Natural killer cell (primary cell): Measurements from ENCODE around the gene PREP. TPM values are rescaled to one million over a fixed set of nuclear protein-coding genes. Genes with fewer than 3 reads are reported as not detected.

Experiments
- ATAC-seq, 3 donors: fragments of 150-1000 bp in 2 of 3; fragments of 200-7000 bp in 1 of 3; cut with Tn5 transposase; 1 replicate in 1 of 3; 2 replicates in 2 of 3; pipeline ENCODE4 v1.10.0; 2021; ENCODE audit warnings: mild to moderate bottlenecking in 2 of 3, moderate library complexity in 2 of 3
- DNase-seq, 2 donors: peaks; one replicate each; pipeline versions ENCODE4 v3.0.0 to v3.0.0-alpha.2; 2013 to 2021; ENCODE audit warnings: mixed read lengths in 1 of 2
- H3K27ac ChIP-seq: one replicate; pipeline ENCODE4 v1.5.1; 2013; ENCODE audit warnings: mild to moderate bottlenecking, low read length
- H3K27me3 ChIP-seq: one replicate; pipeline ENCODE4 v1.6.1; 2013; ENCODE audit warnings: low read length; ENCODE audit not compliant: control insufficient read depth, insufficient read depth
- H3K36me3 ChIP-seq: one replicate; pipeline ENCODE4 v1.6.1; 2013; ENCODE audit warnings: low read length; ENCODE audit not compliant: control insufficient read depth, insufficient read depth
- H3K4me1 ChIP-seq: one replicate; pipeline ENCODE4 v1.6.1; 2013; ENCODE audit warnings: low read length; ENCODE audit not compliant: control insufficient read depth, insufficient read depth
- H3K4me3 ChIP-seq: one replicate; pipeline ENCODE4 v1.5.1; 2013; ENCODE audit warnings: low read length
- H3K9me3 ChIP-seq: one replicate; pipeline ENCODE4 v1.6.1; 2013; ENCODE audit warnings: low read length; ENCODE audit not compliant: control insufficient read depth, insufficient read depth
- H3K27ac Mint-ChIP-seq, 2 donors: one replicate each; pipeline ENCODE4 v1.8.0; 2022; ENCODE audit warnings: mild to moderate bottlenecking in 2 of 2, mixed read lengths in 2 of 2, moderate library complexity in 1 of 2
- H3K27me3 Mint-ChIP-seq, 2 donors: one replicate each; pipeline ENCODE4 v1.8.0; 2022; ENCODE audit warnings: low read depth in 2 of 2, mixed read lengths in 2 of 2
- H3K36me3 Mint-ChIP-seq: one replicate; pipeline ENCODE4 v1.8.0; 2022; ENCODE audit warnings: mixed read lengths
- H3K4me1 Mint-ChIP-seq, 2 donors: one replicate each; pipeline ENCODE4 v1.8.0; 2022; ENCODE audit warnings: mixed read lengths in 2 of 2
- H3K4me3 Mint-ChIP-seq: one replicate; pipeline ENCODE4 v1.8.0; 2022; ENCODE audit warnings: mild to moderate bottlenecking, moderate library complexity, mixed read lengths
- H3K9me3 Mint-ChIP-seq, 2 donors: one replicate each; pipeline ENCODE4 v1.8.0; 2022; ENCODE audit warnings: mixed read lengths in 2 of 2
- CTCF ChIP-seq: fragments of 200-600 bp; IDR thresholded peaks from one replicate; pipeline ENCODE4 v1.8.0; 2022; ENCODE audit warnings: antibody characterized with exemption
- WGBS: methylation state at CpG from one replicate; pipeline ENCODE4 v1.1.7; 2013; ENCODE audit warnings: missing lambda C conversion rate; ENCODE audit not compliant: insufficient coverage; 5-methylcytosine and 5-hydroxymethylcytosine counted together
- intact Hi-C: fragments of 100-400 bp; cut with micrococcal nuclease; formaldehyde crosslinking; loops from one replicate; pipeline ENCODE4 v1.14.2; 2022
- total RNA-seq, 4 donors: library from RNA; stranded (reverse); fragments of 120-200 nt in 1 of 4; gene quantifications; one replicate each; pipeline versions ENCODE4 v1.2.3 to v1.2.4, GENCODE V29; 2013 to 2022

Gene PREP
- total RNA-seq, 3 donors from 2014 or later (not counting 1 experiment from before 2014, with no cell fraction given), result 30.0 to 42.9 (median 37.1) TPM

DNA sequence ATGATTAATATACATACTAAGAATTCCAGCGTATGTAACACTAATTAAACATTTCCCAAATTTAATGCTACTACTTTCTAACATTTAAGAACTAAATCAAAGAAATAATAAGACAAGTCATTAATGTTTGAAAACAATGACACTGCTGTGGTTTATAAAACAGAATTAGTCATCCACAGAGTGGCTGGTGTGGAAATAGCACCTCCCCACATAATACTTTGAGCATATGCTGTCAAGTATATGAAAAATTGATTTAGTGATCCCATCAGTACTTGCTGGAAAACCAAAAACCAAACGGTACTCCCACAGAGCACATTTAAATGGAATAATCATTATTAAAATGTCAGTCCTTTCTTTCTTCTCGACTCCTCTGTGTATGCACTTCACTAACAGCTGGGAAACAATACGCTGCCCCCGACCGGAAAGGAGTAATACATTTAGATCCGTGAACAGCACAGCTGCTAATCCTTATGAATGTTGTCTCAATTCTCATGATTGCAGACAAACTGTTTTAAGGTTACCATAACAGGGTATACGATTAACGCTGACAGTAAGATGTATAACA is 78.4 kb downstream of the PREP start:
- Mint-ChIP-seq H3K27ac (no peak overlapping the region), H3K4me3 (no peak overlapping the region), H3K4me1 (peaks cover 10 to 18% of the 10 kb centered on the region in 2 donors), H3K27me3 (no peaks in the 10 kb centered on the region), H3K9me3 (no peaks in the 10 kb centered on the region), H3K36me3 (peaks cover 7% of the 10 kb centered on the region)
- Histone ChIP-seq H3K27ac (no peak overlapping the region), H3K36me3 (peaks cover 52% of the 10 kb centered on the region), H3K27me3 (no peaks in the 10 kb centered on the region), H3K4me3 (no peak overlapping the region), H3K4me1 (no peaks in the 10 kb centered on the region), H3K9me3 (no peaks in the 10 kb centered on the region)
- WGBS, result 91% methylated on average over 7 of the region's 9 CpGs
- no peak for TF ChIP-seq CTCF
- ATAC-seq, result no peak
- intact Hi-C loops, result no loop called here
- DNase-seq, result no peak

GRCh38 chr6:105322499-105323225 is 80.2 kb downstream of the PREP start:
- Histone ChIP-seq H3K4me3 (no peak overlapping the region), H3K9me3 (no peaks in the 10 kb centered on the region), H3K36me3 (peaks cover 43% of the 10 kb centered on the region), H3K4me1 (no peaks in the 10 kb centered on the region), H3K27ac (no peak overlapping the region), H3K27me3 (no peaks in the 10 kb centered on the region)
- TF ChIP-seq CTCF, result no peak
- Mint-ChIP-seq H3K27ac (no peak overlapping the region), H3K36me3 (peaks cover 7% of the 10 kb centered on the region), H3K27me3 (no peaks in the 10 kb centered on the region), H3K9me3 (no peaks in the 10 kb centered on the region), H3K4me1 (peaks cover 17 to 24% of the 10 kb centered on the region in 2 donors), H3K4me3 (no peak overlapping the region)
- intact Hi-C loops, result no loop called here
- ATAC-seq, result no peak
- WGBS, result 94% methylated on average over 3 of the region's 3 CpGs
- DNase-seq, result no peak

- Histone ChIP-seq H3K27ac (no peak overlapping the region), H3K9me3 (no peaks in the 10 kb centered on the region), H3K27me3 (no peaks in the 10 kb centered on the region), H3K4me3 (no peak overlapping the region), H3K4me1 (no peaks in the 10 kb centered on the region), H3K36me3 (peaks cover 36% of the 10 kb centered on the region)
- Mint-ChIP-seq H3K36me3 (peaks cover 5% of the 10 kb centered on the region), H3K4me3 (no peak overlapping the region), H3K27ac (no peak overlapping the region), H3K9me3 (no peaks in the 10 kb centered on the region), H3K4me1 (peaks cover 16 to 22% of the 10 kb centered on the region in 2 donors), H3K27me3 (no peaks in the 10 kb centered on the region)
- intact Hi-C loops, result no loop called here
- no peak for DNase-seq
- 97% methylated on average over 2 of the region's 2 CpGs for WGBS
- no peak for TF ChIP-seq CTCF
- ATAC-seq, result no peak
These were observed 81.2 kb downstream of the PREP start for GRCh38 chr6:105321728-105322127.
